Measurements from ENCODE around the gene PLS3. TPM values are rescaled to one million over a fixed set of nuclear protein-coding genes. Genes with fewer than 3 reads are reported as not detected.

Gene PLS3
- total RNA-seq, 1 donor, result 358 TPM

DNA sequence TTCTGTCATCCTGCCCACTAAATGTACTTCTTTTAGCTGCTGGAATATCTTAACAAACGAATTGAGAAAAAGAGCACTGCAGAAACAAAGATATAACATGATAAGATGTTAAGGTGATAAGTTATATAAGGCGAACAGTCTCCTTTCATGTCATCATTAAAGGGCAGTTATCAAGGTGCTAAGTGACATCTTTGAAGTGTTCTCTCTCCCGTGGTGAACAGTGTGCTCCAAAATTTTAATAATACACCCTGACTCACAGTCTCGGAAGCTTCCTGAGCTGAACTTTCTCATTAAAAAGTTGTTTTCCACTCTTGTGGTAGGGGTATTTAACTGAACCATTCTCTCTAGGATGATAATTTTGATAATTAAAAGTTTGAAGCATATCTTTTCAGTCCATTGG, 61.6 kb downstream of the PLS3 start:
- Histone ChIP-seq H3K4me1 (ENCODE audit: insufficient read depth, low read length) (peaks cover 20% of the 10 kb centered on the region), H3K36me3 (ENCODE audit: insufficient read depth, low read length) (peaks cover 7% of the 10 kb centered on the region), H4K20me1 (ENCODE audit: insufficient read depth, low read length) (no peaks in the 10 kb centered on the region), H3K4me3 (ENCODE audit: insufficient read depth, low read length) (no peak overlapping the region), H3K27ac (ENCODE audit: low read depth, low read length) (no peak overlapping the region), H3K4me2 (ENCODE audit: insufficient read depth, low read length) (no peak overlapping the region), H3K9me3 (ENCODE audit: low read depth, low read length) (no peaks in the 10 kb centered on the region), H3K79me2 (ENCODE audit: insufficient read depth, low read length) (peaks cover 53% of the 10 kb centered on the region), H3K27me3 (ENCODE audit: insufficient read depth, low read length) (peaks cover 20% of the 10 kb centered on the region), H2AFZ (ENCODE audit: low read length) (no peak overlapping the region)
- no peak for DNase-seq (ENCODE audit: insufficient read length, low spot score, missing footprints)
- TF ChIP-seq, protein P1, sequence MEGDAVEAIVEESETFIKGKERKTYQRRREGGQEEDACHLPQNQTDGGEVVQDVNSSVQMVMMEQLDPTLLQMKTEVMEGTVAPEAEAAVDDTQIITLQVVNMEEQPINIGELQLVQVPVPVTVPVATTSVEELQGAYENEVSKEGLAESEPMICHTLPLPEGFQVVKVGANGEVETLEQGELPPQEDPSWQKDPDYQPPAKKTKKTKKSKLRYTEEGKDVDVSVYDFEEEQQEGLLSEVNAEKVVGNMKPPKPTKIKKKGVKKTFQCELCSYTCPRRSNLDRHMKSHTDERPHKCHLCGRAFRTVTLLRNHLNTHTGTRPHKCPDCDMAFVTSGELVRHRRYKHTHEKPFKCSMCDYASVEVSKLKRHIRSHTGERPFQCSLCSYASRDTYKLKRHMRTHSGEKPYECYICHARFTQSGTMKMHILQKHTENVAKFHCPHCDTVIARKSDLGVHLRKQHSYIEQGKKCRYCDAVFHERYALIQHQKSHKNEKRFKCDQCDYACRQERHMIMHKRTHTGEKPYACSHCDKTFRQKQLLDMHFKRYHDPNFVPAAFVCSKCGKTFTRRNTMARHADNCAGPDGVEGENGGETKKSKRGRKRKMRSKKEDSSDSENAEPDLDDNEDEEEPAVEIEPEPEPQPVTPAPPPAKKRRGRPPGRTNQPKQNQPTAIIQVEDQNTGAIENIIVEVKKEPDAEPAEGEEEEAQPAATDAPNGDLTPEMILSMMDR (IDR thresholded peaks at IDR 0.05; ENCODE audit: extremely low read depth, low read depth, low read length), result no peak

DNA sequence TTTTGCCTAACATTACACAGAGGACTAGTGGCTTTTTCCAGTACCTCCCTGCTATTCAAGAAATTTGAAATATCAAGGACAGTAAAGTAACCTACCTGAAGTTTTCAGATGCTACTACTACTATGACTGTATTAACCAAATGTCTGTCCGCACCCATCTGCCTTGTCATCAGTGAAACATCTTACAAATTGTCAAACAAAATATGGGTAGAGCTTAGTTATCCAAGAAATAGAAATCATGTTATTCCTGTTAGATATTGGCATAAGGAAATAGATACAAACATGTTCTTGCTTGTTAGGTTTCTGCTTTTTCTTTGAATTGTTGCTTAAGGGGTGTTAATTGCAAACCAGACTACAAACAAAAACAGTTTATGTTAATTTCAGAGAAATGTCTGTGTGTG, 63.9 kb downstream of the PLS3 start:
- peaks cover 14% of the 10 kb centered on the region for H3K36me3 ChIP-seq (ENCODE audit: insufficient read depth, low read length)
- H3K4me2 ChIP-seq (ENCODE audit: insufficient read depth, low read length), result peak overlapping the region; percentile 58
- no peaks in the 10 kb centered on the region for H4K20me1 ChIP-seq (ENCODE audit: insufficient read depth, low read length)
- H2AFZ ChIP-seq (ENCODE audit: low read length), result no peak overlapping the region
- peaks cover 39% of the 10 kb centered on the region for H3K79me2 ChIP-seq (ENCODE audit: insufficient read depth, low read length)
- DNase-seq (ENCODE audit: insufficient read length, low spot score, missing footprints), result no peak
- peaks cover 14% of the 10 kb centered on the region for H3K27me3 ChIP-seq (ENCODE audit: insufficient read depth, low read length)
- H3K4me3 ChIP-seq (ENCODE audit: insufficient read depth, low read length), result no peak overlapping the region
- TF ChIP-seq, protein P1 (IDR thresholded peaks at IDR 0.05; ENCODE audit: extremely low read depth, low read depth, low read length), result no peak
- peaks cover 16% of the 10 kb centered on the region for H3K4me1 ChIP-seq (ENCODE audit: insufficient read depth, low read length)
- H3K27ac ChIP-seq (ENCODE audit: low read depth, low read length), result peak overlapping the region; percentile 60
- no peaks in the 10 kb centered on the region for H3K9me3 ChIP-seq (ENCODE audit: low read depth, low read length)

DNA sequence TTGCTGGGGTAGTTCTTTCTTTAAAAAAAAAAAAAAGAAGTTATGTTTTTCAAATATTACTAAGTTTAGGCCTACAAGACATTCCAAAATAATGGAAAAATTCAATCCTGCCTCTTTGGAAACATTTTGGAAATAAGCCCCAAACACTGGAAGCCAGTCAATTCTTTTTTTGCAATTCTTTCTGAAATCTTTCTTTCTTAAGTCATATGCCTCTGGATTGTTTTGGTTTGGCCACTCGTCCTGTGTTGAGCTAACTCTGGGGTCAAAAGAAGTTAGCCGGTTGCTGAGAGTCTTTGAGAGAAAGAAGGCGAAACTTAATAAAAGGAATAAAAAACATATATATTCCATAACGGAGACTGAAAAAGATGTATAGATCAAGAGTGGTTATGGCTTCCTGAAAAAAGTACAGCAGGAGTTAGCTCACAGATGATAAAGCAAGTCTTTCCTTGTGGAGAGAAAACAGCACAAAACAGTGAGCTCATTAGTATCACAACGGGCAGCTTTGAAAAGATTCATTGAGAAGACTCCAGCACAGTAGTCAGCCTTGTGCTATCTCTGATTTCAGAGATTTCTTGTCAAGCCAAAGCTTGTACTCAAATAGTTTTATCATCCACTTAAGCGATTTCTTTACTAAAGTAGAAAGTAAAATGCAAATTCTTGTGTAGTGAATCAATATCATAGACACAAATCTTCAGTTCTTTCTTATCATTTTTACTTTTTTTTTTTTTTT, 64.8 kb downstream of the PLS3 start:
- Histone ChIP-seq H3K27ac (ENCODE audit: low read depth, low read length) (peak overlapping the region; percentile 60), H3K9me3 (ENCODE audit: low read depth, low read length) (no peaks in the 10 kb centered on the region)

DNA sequence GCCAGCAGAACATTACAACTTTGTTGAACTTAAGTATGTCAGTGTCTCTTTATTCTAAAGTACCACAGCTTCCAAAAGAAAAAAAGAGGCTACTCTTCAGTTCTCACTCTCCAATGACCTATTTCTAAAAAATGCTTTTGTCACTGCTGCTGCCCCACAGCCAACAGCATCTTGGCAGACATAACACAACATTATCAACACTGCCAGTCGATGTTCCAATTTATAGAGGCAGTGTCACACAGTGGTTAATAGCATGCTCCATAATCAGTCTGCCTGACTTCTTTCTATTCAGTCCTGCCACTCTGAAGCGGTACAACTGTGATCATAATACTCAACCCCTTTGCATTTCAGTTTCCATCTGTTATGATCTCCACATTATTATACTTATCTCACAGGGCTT, 69.2 kb downstream of the PLS3 start:
- no peak overlapping the region for H3K27ac ChIP-seq (ENCODE audit: low read depth, low read length)
- TF ChIP-seq, protein P1 (IDR thresholded peaks at IDR 0.05; ENCODE audit: extremely low read depth, low read depth, low read length), result no peak

More for the DNA sequence above, 64.8 kb downstream of the PLS3 start:
- TF ChIP-seq, protein P1 (IDR thresholded peaks at IDR 0.05; ENCODE audit: extremely low read depth, low read depth, low read length), result no peak
- H4K20me1 ChIP-seq (ENCODE audit: insufficient read depth, low read length), result no peaks in the 10 kb centered on the region
- peaks cover 34% of the 10 kb centered on the region for H3K79me2 ChIP-seq (ENCODE audit: insufficient read depth, low read length)
- H3K4me3 ChIP-seq (ENCODE audit: insufficient read depth, low read length), result no peak overlapping the region
- peaks cover 21% of the 10 kb centered on the region for H3K4me1 ChIP-seq (ENCODE audit: insufficient read depth, low read length)
- H3K36me3 ChIP-seq (ENCODE audit: insufficient read depth, low read length), result peaks cover 14% of the 10 kb centered on the region
- no peak overlapping the region for H2AFZ ChIP-seq (ENCODE audit: low read length)
- peaks cover 14% of the 10 kb centered on the region for H3K27me3 ChIP-seq (ENCODE audit: insufficient read depth, low read length)
- H3K4me2 ChIP-seq (ENCODE audit: insufficient read depth, low read length), result peak overlapping the region; percentile 58
- DNase-seq (ENCODE audit: insufficient read length, low spot score, missing footprints), result no peak

More for the DNA sequence above, 69.2 kb downstream of the PLS3 start:
- H3K4me2 ChIP-seq (ENCODE audit: insufficient read depth, low read length), result no peak overlapping the region
- H3K36me3 ChIP-seq (ENCODE audit: insufficient read depth, low read length), result peaks cover 21% of the 10 kb centered on the region
- H4K20me1 ChIP-seq (ENCODE audit: insufficient read depth, low read length), result no peaks in the 10 kb centered on the region
- H3K4me3 ChIP-seq (ENCODE audit: insufficient read depth, low read length), result no peak overlapping the region
- no peak overlapping the region for H2AFZ ChIP-seq (ENCODE audit: low read length)
- peaks cover 10% of the 10 kb centered on the region for H3K27me3 ChIP-seq (ENCODE audit: insufficient read depth, low read length)
- peaks cover 11% of the 10 kb centered on the region for H3K79me2 ChIP-seq (ENCODE audit: insufficient read depth, low read length)
- H3K9me3 ChIP-seq (ENCODE audit: low read depth, low read length), result no peaks in the 10 kb centered on the region
- H3K4me1 ChIP-seq (ENCODE audit: insufficient read depth, low read length), result peaks cover 15% of the 10 kb centered on the region
- no peak for DNase-seq (ENCODE audit: insufficient read length, low spot score, missing footprints)

Measured in osteoblast (primary cell).